Tibial nerve (tissue), 4 donors: ENCODE data around the gene ASCL5. TPM values are rescaled to one million over a fixed set of nuclear protein-coding genes. Genes with fewer than 3 reads are reported as not detected.

ENCODE experiments used
- DNase-seq, 2 donors: peaks; one replicate each; pipeline ENCODE4 v3.0.0-alpha.2; 2019; ENCODE audit warnings: low spot score in 2 of 2
- H3K27ac ChIP-seq, 4 donors: fragments of 200-600 bp; sonication (generic) in 3 of 4; one replicate each; pipeline ENCODE4 v1.5.1; 2017 to 2019; ENCODE audit warnings: mild to moderate bottlenecking in 1 of 4
- H3K27me3 ChIP-seq, 2 donors: fragments of 200-600 bp; sonication (generic) in 1 of 2; one replicate each; pipeline versions ENCODE4 v1.5.1 to v1.6.0; 2017 to 2019
- H3K36me3 ChIP-seq, 3 donors: fragments of 200-600 bp; sonication (generic); one replicate each; pipeline ENCODE4 v1.5.1; 2018 to 2019
- H3K4me1 ChIP-seq, 4 donors: fragments of 200-600 bp; sonication (generic) in 3 of 4; one replicate each; pipeline ENCODE4 v1.5.1; 2017 to 2019
- H3K4me3 ChIP-seq, 4 donors: fragments of 200-600 bp; sonication (generic) in 3 of 4; one replicate each; pipeline ENCODE4 v1.5.1; 2017 to 2019; ENCODE audit warnings: mild to moderate bottlenecking in 1 of 4, moderate library complexity in 1 of 4
- H3K9me3 ChIP-seq, 4 donors: fragments of 200-600 bp; sonication (generic) in 3 of 4; one replicate each; pipeline ENCODE4 v1.5.1; 2017 to 2019
- EP300 ChIP-seq, 2 donors: sonication (generic); formaldehyde crosslinking; IDR thresholded peaks; one replicate each; pipeline ENCODE4 v1.6.1; 2017; ENCODE audit warnings: antibody characterized with exemption in 2 of 2, mild to moderate bottlenecking in 1 of 2
- POLR2A ChIP-seq, 2 donors: fragments of 450-650 bp; IDR thresholded peaks; one replicate each; pipeline ENCODE4 v1.6.1; 2017; ENCODE audit warnings: antibody characterized with exemption in 2 of 2, mild to moderate bottlenecking in 2 of 2, moderate library complexity in 2 of 2
- WGBS, 2 donors: methylation state at CpG; one replicate each; pipeline ENCODE4 v1.1.5; 2018; 5-methylcytosine and 5-hydroxymethylcytosine counted together
- total RNA-seq, 4 donors: library from RNA; depleted of rRNA; stranded (reverse); fragments of >200 nt; gene quantifications; one replicate each; pipeline ENCODE4 v1.1.0, GENCODE V29; 2016
- TF ChIP-seq, protein P1 (sequence below), 5 experiments: fragments of 200-600 bp in 3 of 5; fragments of 450-650 bp in 2 of 5; sonication (generic) in 3 of 5; IDR thresholded peaks; one replicate each; pipeline ENCODE4 v1.5.1; 2016 to 2019; ENCODE audit warnings: antibody characterized with exemption in 5 of 5, mild to moderate bottlenecking in 3 of 5, moderate library complexity in 2 of 5

The ASCL5 gene
- total RNA-seq, 4 donors from 2014 or later, result not detected

DNA sequence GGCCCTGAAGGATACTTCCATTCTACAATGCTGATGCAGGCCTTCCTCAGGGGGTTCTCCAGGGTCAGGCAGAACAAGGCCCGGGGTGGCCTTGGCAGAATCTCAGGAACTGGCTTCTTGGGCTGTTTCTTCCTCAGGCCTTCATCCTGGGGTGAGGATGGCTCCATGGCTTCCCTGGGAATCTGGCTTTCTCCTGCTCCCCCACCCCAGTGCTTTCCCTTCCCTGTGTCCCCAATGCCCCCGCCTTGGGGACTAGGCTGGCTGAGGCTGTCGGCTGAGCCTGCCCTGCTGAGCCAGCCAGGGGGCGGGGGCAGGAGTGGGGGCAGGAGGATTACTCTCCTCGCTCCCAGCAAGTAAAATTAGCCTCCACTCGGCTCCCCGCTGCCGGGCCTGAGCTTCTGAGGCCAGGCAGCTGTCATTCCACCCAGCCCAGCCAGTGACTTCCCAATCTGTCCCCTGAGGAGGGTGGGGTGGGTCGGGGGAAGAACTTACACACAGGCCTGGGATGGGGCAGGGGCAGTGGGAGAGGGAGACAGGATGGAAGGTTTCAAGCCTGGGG is 14.7 kb downstream of the ASCL5 start, which contains the start of gene CACNA1S:
CACNA1S (minus strand) TSS at position 254 of the 559 bp plus-strand sequence; CDS start at position 167, 87 bp downstream.
- no peaks in the 10 kb centered on the region for H3K9me3 ChIP-seq
- no peak within 1 kb of the TSS for H3K27ac ChIP-seq
- TF ChIP-seq EP300 (IDR thresholded peaks at IDR 0.05), result no peak
- TF ChIP-seq, protein P1, sequence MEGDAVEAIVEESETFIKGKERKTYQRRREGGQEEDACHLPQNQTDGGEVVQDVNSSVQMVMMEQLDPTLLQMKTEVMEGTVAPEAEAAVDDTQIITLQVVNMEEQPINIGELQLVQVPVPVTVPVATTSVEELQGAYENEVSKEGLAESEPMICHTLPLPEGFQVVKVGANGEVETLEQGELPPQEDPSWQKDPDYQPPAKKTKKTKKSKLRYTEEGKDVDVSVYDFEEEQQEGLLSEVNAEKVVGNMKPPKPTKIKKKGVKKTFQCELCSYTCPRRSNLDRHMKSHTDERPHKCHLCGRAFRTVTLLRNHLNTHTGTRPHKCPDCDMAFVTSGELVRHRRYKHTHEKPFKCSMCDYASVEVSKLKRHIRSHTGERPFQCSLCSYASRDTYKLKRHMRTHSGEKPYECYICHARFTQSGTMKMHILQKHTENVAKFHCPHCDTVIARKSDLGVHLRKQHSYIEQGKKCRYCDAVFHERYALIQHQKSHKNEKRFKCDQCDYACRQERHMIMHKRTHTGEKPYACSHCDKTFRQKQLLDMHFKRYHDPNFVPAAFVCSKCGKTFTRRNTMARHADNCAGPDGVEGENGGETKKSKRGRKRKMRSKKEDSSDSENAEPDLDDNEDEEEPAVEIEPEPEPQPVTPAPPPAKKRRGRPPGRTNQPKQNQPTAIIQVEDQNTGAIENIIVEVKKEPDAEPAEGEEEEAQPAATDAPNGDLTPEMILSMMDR (IDR thresholded peaks at IDR 0.05), result no peak
- no peak within 1 kb of the TSS for H3K4me3 ChIP-seq
- H3K27me3 ChIP-seq, result peaks cover 0 to 20% of the 10 kb centered on the region in 2 donors
- H3K36me3 ChIP-seq, result no peaks in the 10 kb centered on the region
- H3K4me1 ChIP-seq, result peaks cover 0 to 15% (median 1%) of the 10 kb centered on the region in 4 donors
- 73 to 77% methylated on average over 8 to 9 of the region's 9 CpGs for WGBS, 2 donors
- DNase-seq, result no peak

DNA sequence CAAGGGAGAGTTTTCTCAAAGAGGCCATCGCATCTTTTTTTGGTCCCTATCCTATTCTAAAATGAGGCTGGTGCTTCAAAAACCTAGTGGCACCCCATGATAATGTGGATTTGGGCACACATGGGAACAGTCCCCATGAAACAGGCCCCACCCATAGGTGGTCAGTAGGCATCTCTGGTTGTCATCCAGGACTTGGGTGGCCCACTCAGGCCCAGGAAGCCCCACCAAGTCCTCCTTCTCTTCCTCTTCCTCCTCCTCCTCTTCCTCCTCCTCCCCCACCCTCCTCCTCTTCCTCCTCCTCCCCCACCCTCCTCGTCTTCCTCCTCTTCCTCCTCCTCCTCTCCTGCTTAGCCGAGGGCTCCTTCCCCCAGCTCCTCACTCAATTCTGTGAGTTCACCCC is 15.3 kb downstream of the ASCL5 start:
- Histone ChIP-seq H3K9me3 (no peaks in the 10 kb centered on the region), H3K4me3 (no peak overlapping the region), H3K27ac (no peak overlapping the region), H3K4me1 (peaks cover 0 to 15% (median 1%) of the 10 kb centered on the region in 4 donors), H3K27me3 (peaks cover 0 to 20% of the 10 kb centered on the region in 2 donors), H3K36me3 (no peaks in the 10 kb centered on the region)
- TF ChIP-seq, protein P1 (IDR thresholded peaks at IDR 0.05), result no peak
- TF ChIP-seq EP300 (IDR thresholded peaks at IDR 0.05) (no peak), POLR2A (IDR thresholded peaks at IDR 0.05) (no peak)
- DNase-seq, result no peak
- 77 to 81% methylated on average over 3 of the region's 3 CpGs for WGBS, 2 donors

DNA sequence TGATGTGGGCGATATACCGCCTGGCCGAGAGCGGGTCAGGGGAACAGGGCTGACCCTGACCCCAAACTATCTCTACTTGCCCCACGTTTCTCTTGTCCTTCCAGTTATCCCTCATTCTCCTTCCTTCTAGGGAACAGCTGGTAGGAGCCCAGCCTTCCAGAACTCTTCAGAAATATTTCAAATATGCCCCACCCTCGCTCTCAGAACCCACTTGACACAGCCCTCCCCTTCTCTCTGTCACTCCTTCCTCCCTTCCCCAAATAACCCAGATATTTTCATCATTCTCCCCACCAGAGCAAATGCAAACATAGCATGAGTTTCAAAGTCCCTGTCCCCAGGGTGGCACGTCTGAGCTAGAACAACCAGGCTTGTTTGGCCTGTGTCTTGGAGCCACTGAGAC is 15.8 kb downstream of the ASCL5 start:
- DNase-seq, result no peak
- Histone ChIP-seq H3K4me1 (peaks cover 0 to 15% (median 1%) of the 10 kb centered on the region in 4 donors), H3K9me3 (no peaks in the 10 kb centered on the region), H3K27ac (no peak overlapping the region), H3K4me3 (no peak overlapping the region), H3K36me3 (no peaks in the 10 kb centered on the region), H3K27me3 (peaks cover 0 to 20% of the 10 kb centered on the region in 2 donors)
- WGBS, 2 donors, result 75 to 78% methylated on average over 7 of the region's 7 CpGs
- no peak for TF ChIP-seq POLR2A (IDR thresholded peaks at IDR 0.05)
- TF ChIP-seq, protein P1 (IDR thresholded peaks at IDR 0.05), result no peak
- TF ChIP-seq EP300 (IDR thresholded peaks at IDR 0.05), result no peak

DNA sequence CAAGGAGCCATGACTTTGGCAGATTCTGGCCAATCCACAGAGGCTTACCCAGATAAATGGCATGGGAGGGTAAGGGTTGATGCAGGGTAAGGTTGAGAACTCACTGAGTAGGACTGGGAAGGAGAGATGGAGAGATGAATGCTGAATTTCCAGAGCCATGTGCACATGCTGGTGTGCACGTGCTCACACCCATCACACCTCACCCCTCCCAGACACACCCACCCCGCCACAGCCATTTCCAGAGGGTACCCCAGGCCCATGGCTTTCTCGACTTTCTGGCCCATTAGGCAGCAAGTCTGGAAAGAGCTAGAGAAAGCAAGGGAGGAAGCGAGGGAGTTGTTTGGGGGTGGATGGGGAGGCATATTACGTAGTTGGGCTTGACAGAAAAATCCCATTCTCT is 16.4 kb downstream of the ASCL5 start:
- Histone ChIP-seq H3K9me3 (no peaks in the 10 kb centered on the region), H3K4me3 (no peak overlapping the region), H3K36me3 (no peaks in the 10 kb centered on the region), H3K4me1 (peaks cover 0 to 15% (median 1%) of the 10 kb centered on the region in 4 donors), H3K27me3 (peaks cover 0 to 20% of the 10 kb centered on the region in 2 donors), H3K27ac (no peak overlapping the region)
- WGBS, 2 donors, result 90 to 95% methylated on average over 5 of the region's 5 CpGs
- DNase-seq, result no peak
- TF ChIP-seq, protein P1 (IDR thresholded peaks at IDR 0.05), result no peak
- no peak for TF ChIP-seq POLR2A (IDR thresholded peaks at IDR 0.05)
- TF ChIP-seq EP300 (IDR thresholded peaks at IDR 0.05), result no peak

DNA sequence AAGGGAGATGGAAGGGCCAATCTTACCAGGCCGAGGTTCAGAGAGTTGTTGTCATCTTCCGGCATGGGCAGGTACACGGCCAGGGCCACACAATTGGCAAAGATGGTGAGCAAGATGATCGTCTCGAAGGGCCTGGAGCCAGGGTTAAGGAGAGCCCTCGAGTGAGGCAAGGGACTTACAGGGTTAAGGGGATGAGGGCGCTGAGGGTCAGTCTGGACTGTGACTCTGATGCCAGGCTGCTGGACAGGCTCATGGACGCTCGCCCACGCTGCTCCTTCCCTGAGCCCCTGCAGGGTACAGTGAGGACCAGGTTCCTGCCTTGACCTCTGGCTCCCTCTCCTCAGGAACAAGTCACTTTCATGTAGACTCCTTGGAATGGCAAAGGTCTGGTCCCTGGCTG is 16.8 kb downstream of the ASCL5 start:
- Histone ChIP-seq H3K27ac (no peak overlapping the region), H3K36me3 (no peaks in the 10 kb centered on the region), H3K27me3 (peaks cover 0 to 15% of the 10 kb centered on the region in 2 donors), H3K9me3 (no peaks in the 10 kb centered on the region), H3K4me3 (no peak overlapping the region), H3K4me1 (peaks cover 0 to 13% (median 1%) of the 10 kb centered on the region in 4 donors)
- WGBS, 2 donors, result 74 to 79% methylated on average over 10 of the region's 10 CpGs
- no peak for DNase-seq
- TF ChIP-seq EP300 (IDR thresholded peaks at IDR 0.05), result no peak
- TF ChIP-seq, protein P1 (IDR thresholded peaks at IDR 0.05), result no peak
- no peak for TF ChIP-seq POLR2A (IDR thresholded peaks at IDR 0.05)
